ENCODE results near the gene STAT1. TPM values are rescaled to one million over a fixed set of nuclear protein-coding genes. Genes with fewer than 3 reads are reported as not detected.

Gene STAT1
- total RNA-seq, 1 donor from 2014 or later, result 76.5 TPM

DNA sequence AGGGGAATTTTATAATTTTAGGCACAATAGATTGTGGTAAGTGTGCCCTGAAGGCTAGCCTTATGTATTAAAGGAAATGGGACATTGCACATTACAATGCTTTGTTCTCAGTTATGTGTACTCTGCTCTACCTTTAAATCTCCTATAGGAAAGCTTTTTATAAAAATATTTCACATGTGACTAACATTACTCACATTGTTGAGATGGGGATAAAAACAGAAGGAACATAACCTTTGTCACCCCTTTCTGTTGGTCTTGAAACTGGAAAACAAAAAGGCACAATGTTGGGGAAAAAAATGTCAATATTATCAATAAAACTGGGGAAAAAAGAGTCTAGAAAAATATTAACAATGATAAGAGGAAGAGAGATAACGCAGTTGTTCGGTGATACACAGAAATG lies 17.3 kb upstream of the STAT1 start:
- Mint-ChIP-seq H3K4me3 (ENCODE audit: unreplicated experiment) (no peak overlapping the region), H3K4me1 (ENCODE audit: unreplicated experiment) (peaks cover 11% of the 10 kb centered on the region), H3K9me3 (ENCODE audit: unreplicated experiment) (no peaks in the 10 kb centered on the region), H3K36me3 (ENCODE audit: unreplicated experiment) (no peaks in the 10 kb centered on the region), H3K27ac (ENCODE audit: unreplicated experiment) (no peak overlapping the region), H3K27me3 (ENCODE audit: unreplicated experiment) (no peaks in the 10 kb centered on the region)
- DNase-seq (ENCODE audit: extremely low spot score, unreplicated experiment), result no peak
- TF ChIP-seq, protein P1, sequence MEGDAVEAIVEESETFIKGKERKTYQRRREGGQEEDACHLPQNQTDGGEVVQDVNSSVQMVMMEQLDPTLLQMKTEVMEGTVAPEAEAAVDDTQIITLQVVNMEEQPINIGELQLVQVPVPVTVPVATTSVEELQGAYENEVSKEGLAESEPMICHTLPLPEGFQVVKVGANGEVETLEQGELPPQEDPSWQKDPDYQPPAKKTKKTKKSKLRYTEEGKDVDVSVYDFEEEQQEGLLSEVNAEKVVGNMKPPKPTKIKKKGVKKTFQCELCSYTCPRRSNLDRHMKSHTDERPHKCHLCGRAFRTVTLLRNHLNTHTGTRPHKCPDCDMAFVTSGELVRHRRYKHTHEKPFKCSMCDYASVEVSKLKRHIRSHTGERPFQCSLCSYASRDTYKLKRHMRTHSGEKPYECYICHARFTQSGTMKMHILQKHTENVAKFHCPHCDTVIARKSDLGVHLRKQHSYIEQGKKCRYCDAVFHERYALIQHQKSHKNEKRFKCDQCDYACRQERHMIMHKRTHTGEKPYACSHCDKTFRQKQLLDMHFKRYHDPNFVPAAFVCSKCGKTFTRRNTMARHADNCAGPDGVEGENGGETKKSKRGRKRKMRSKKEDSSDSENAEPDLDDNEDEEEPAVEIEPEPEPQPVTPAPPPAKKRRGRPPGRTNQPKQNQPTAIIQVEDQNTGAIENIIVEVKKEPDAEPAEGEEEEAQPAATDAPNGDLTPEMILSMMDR (IDR thresholded peaks at IDR 0.05), result no peak

DNA sequence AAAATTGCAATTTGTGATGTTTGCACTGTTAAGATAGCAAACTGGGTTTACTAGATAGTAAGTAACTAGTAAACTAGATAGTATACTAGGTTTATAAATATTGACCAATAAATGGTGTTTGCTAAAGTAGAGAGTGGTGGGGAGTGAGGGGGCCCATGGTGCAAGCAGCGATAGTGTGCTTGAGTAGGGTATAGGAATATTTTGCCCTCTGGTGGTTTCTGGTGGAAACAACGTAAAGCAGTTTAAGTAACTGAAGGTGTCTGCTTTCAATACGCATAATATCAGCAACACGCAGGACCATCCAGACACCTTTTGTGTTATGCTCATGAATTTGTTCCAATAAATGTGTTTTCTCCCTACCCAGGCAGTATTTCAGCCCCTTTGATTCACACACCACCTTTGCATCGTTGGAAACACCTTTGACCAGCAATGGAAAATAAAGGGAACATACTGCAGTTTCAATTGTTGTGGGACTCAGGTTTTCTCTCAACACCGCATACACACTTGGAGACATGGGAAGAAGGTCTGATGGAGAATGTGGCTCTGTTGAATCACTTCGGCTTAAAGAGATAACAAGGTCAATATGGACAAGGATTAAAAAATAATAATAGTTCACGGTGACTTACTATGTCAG lies 16.7 kb upstream of the STAT1 start:
- Mint-ChIP-seq H3K27ac (ENCODE audit: unreplicated experiment) (no peak overlapping the region), H3K9me3 (ENCODE audit: unreplicated experiment) (no peaks in the 10 kb centered on the region), H3K4me3 (ENCODE audit: unreplicated experiment) (peak overlapping the region; percentile 6), H3K4me1 (ENCODE audit: unreplicated experiment) (peaks cover 9% of the 10 kb centered on the region), H3K27me3 (ENCODE audit: unreplicated experiment) (no peaks in the 10 kb centered on the region), H3K36me3 (ENCODE audit: unreplicated experiment) (no peaks in the 10 kb centered on the region)
- DNase-seq (ENCODE audit: extremely low spot score, unreplicated experiment), result no peak
- TF ChIP-seq, protein P1 (IDR thresholded peaks at IDR 0.05), result peak; percentile 72

DNA sequence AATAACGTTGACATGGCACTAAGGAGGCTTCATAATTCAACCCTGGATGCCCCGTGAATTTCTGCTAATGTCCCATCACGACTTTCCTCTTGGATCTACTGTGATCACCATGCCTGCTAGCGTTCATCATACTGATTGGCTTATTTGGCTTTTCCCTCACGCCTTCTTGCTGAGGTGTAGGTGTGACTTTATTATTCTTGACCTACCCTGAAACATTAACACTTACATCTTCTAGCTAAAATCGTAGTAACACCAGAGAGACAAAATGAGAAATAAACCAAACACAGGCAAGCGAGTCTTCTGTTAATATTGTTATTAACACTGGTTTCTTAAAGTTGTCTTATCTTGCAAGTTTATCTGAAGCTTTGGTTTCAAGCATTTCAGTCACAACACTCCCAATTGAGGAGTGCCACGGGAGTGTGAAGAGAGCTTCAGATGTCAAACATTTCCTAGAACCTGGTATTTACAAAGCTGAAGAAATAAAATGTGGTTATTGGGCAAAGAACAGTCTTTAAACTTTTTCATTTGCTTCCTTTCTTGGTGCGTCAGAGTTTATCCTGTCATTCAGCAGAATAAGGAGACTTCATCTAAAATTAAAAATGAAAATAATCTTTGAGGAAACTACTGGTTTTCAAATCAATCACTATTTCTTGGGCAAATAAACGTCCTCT lies 15.4 kb upstream of the STAT1 start:
- no peaks in the 10 kb centered on the region for H3K36me3 Mint-ChIP-seq (ENCODE audit: unreplicated experiment)
- no peak for DNase-seq (ENCODE audit: extremely low spot score, unreplicated experiment)
- no peak overlapping the region for H3K27ac Mint-ChIP-seq (ENCODE audit: unreplicated experiment)
- peaks cover 9% of the 10 kb centered on the region for H3K4me1 Mint-ChIP-seq (ENCODE audit: unreplicated experiment)
- no peak overlapping the region for H3K4me3 Mint-ChIP-seq (ENCODE audit: unreplicated experiment)
- TF ChIP-seq, protein P1 (IDR thresholded peaks at IDR 0.05), result no peak
- H3K27me3 Mint-ChIP-seq (ENCODE audit: unreplicated experiment), result no peaks in the 10 kb centered on the region
- no peaks in the 10 kb centered on the region for H3K9me3 Mint-ChIP-seq (ENCODE audit: unreplicated experiment)

DNA sequence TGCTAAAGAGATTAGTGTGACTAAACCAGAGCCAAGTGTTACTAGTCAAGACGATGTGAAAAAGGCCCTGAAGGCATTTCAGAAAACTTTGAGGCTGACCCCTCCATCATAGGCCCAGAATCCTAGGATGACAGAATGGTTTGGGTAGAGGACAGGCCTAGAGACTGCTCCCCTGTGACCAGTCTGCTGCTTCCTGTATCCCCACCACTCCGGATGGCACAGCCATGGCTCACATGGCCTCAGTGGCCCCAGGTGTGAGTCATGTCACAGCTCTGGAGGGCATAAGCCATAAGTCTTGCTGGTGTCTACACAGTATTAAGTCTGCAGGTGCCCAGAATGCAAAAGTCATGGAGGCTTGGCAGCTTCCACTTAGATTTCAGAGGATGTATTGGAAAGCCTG lies 12.4 kb upstream of the STAT1 start:
- Mint-ChIP-seq H3K36me3 (ENCODE audit: unreplicated experiment) (no peaks in the 10 kb centered on the region), H3K27ac (ENCODE audit: unreplicated experiment) (no peak overlapping the region), H3K4me1 (ENCODE audit: unreplicated experiment) (peaks cover 5% of the 10 kb centered on the region)

DNA sequence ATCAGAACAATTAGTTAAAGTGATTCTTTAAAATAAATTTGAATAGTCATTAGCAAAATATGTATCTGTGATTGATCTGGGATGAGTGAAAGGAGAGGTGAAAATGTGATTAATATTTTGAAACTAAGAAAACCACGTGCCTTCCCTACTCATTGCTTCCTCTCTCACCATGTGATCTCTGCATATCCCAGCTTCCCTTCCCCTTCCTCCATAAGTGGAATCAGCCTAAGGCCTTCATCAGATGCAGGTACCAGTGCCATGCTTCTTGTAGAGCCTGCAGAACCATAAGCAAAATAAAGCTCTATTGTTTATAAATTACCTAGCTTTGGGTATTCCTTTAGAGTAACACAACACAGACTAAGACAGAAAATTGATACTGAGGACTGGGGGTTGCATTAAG lies 11.2 kb upstream of the STAT1 start:
- H3K9me3 Mint-ChIP-seq (ENCODE audit: unreplicated experiment), result no peaks in the 10 kb centered on the region
- no peak overlapping the region for H3K27ac Mint-ChIP-seq (ENCODE audit: unreplicated experiment)
- H3K36me3 Mint-ChIP-seq (ENCODE audit: unreplicated experiment), result no peaks in the 10 kb centered on the region
- no peak for DNase-seq (ENCODE audit: extremely low spot score, unreplicated experiment)
- H3K4me3 Mint-ChIP-seq (ENCODE audit: unreplicated experiment), result no peak overlapping the region
- TF ChIP-seq, protein P1 (IDR thresholded peaks at IDR 0.05), result no peak
- no peaks in the 10 kb centered on the region for H3K27me3 Mint-ChIP-seq (ENCODE audit: unreplicated experiment)
- H3K4me1 Mint-ChIP-seq (ENCODE audit: unreplicated experiment), result peaks cover under 1% of the 10 kb centered on the region

More for the DNA sequence above, 12.4 kb upstream of the STAT1 start:
- H3K9me3 Mint-ChIP-seq (ENCODE audit: unreplicated experiment), result no peaks in the 10 kb centered on the region
- no peaks in the 10 kb centered on the region for H3K27me3 Mint-ChIP-seq (ENCODE audit: unreplicated experiment)
- DNase-seq (ENCODE audit: extremely low spot score, unreplicated experiment), result no peak
- TF ChIP-seq, protein P1 (IDR thresholded peaks at IDR 0.05), result no peak
- H3K4me3 Mint-ChIP-seq (ENCODE audit: unreplicated experiment), result no peak overlapping the region
